CD14-positive monocyte (primary cell): Measurements from ENCODE around the gene RHPN2. TPM values are rescaled to one million over a fixed set of nuclear protein-coding genes. Genes with fewer than 3 reads are reported as not detected.

Experiments used
- DNase-seq, 3 donors: peaks; one replicate each; pipeline ENCODE4 v3.0.0-alpha.2; 2011 to 2022
- H2AFZ ChIP-seq: 2 replicates; pipeline ENCODE4 v1.6.0; 2012; ENCODE audit warnings: mild to moderate bottlenecking, low read depth, low read length, inconsistent platforms; ENCODE audit not compliant: insufficient read depth, poor library complexity, severe bottlenecking
- H3K27ac ChIP-seq, 2 donors: 1 replicate in 1 of 2; 2 replicates in 1 of 2; pipeline ENCODE4 v1.5.1; 2012 to 2013; ENCODE audit warnings: low read length in 2 of 2, control low read depth in 1 of 2, inconsistent platforms in 1 of 2, low read depth in 1 of 2, mild to moderate bottlenecking in 1 of 2
- H3K27me3 ChIP-seq, 2 donors: one replicate each; pipeline versions ENCODE4 v1.6.0 to v1.6.1; 2011 to 2013; ENCODE audit warnings: low read length in 2 of 2; ENCODE audit not compliant: control insufficient read depth in 2 of 2, insufficient read depth in 2 of 2
- H3K36me3 ChIP-seq, 2 donors: replicated peaks in 1 of 2; 1 replicate in 1 of 2; 2 replicates in 1 of 2; pipeline versions ENCODE4 v1.5.1 to v1.6.1; 2012 to 2013; ENCODE audit warnings: low read length in 2 of 2, control low read depth in 1 of 2, inconsistent platforms in 1 of 2, mild to moderate bottlenecking in 1 of 2; ENCODE audit not compliant: insufficient read depth in 2 of 2, control insufficient read depth in 1 of 2
- H3K4me1 ChIP-seq, 2 donors: 1 replicate in 1 of 2; 2 replicates in 1 of 2; pipeline versions ENCODE4 v1.5.1 to v1.6.1; 2012 to 2013; ENCODE audit warnings: low read length in 2 of 2, control low read depth in 1 of 2, inconsistent platforms in 1 of 2, mild to moderate bottlenecking in 1 of 2, moderate library complexity in 1 of 2; ENCODE audit not compliant: insufficient read depth in 2 of 2, control insufficient read depth in 1 of 2
- H3K4me2 ChIP-seq: replicated peaks from 2 replicates; pipeline ENCODE3; 2012; ENCODE audit warnings: low read length, moderate library complexity, mild to moderate bottlenecking; ENCODE audit not compliant: poor library complexity, severe bottlenecking; ENCODE audit errors: extremely low read depth
- H3K4me3 ChIP-seq, 3 experiments: fragments of 200-600 bp in 1 of 3; sonication (generic) in 1 of 3; replicated peaks in 1 of 3; 1 replicate in 2 of 3; 2 replicates in 1 of 3; pipeline ENCODE4 v1.5.1; 2011 to 2013; ENCODE audit warnings: low read length in 3 of 3, mild to moderate bottlenecking in 3 of 3, control low read depth in 2 of 3, low read depth in 2 of 3, inconsistent platforms in 1 of 3, moderate library complexity in 1 of 3
- H3K79me2 ChIP-seq: 2 replicates; pipeline ENCODE4 v1.6.0; 2012; ENCODE audit warnings: mild to moderate bottlenecking, control low read depth, inconsistent platforms, low read length, moderate library complexity; ENCODE audit not compliant: insufficient read depth
- H3K9ac ChIP-seq: 2 replicates; pipeline ENCODE4 v1.6.0; 2017; ENCODE audit warnings: low read length, mild to moderate bottlenecking; ENCODE audit not compliant: insufficient read depth, poor library complexity, severe bottlenecking
- H3K9me3 ChIP-seq, 2 donors: replicated peaks in 1 of 2; 1 replicate in 1 of 2; 2 replicates in 1 of 2; pipeline versions ENCODE4 v1.5.1 to v1.6.1; 2012 to 2013; ENCODE audit warnings: low read length in 2 of 2, control low read depth in 1 of 2; ENCODE audit not compliant: control insufficient read depth in 1 of 2, insufficient read depth in 1 of 2
- H4K20me1 ChIP-seq: 2 replicates; pipeline ENCODE4 v1.6.0; 2012; ENCODE audit warnings: mild to moderate bottlenecking, low read length, control low read depth, moderate library complexity; ENCODE audit not compliant: insufficient read depth
- H3K27ac Mint-ChIP-seq, 7 donors: one replicate each; pipeline ENCODE4 v1.8.0; 2020; ENCODE audit warnings: mild to moderate bottlenecking in 7 of 7, mixed read lengths in 7 of 7, moderate library complexity in 6 of 7, inconsistent platforms in 2 of 7
- H3K27me3 Mint-ChIP-seq, 3 donors: one replicate each; pipeline ENCODE4 v1.8.0; 2021 to 2022; ENCODE audit warnings: low read depth in 3 of 3, mild to moderate bottlenecking in 3 of 3, mixed read lengths in 3 of 3, moderate library complexity in 3 of 3, inconsistent platforms in 1 of 3
- H3K36me3 Mint-ChIP-seq, 2 donors: one replicate each; pipeline ENCODE4 v1.8.0; 2020; ENCODE audit warnings: mixed read lengths in 2 of 2, inconsistent platforms in 1 of 2, mild to moderate bottlenecking in 1 of 2
- H3K4me1 Mint-ChIP-seq: one replicate; pipeline ENCODE4 v1.8.0; 2020; ENCODE audit warnings: mild to moderate bottlenecking, mixed read lengths
- H3K4me3 Mint-ChIP-seq, 2 donors: one replicate each; pipeline ENCODE4 v1.8.0; 2020; ENCODE audit warnings: mild to moderate bottlenecking in 2 of 2, mixed read lengths in 2 of 2, moderate library complexity in 1 of 2
- H3K9me3 Mint-ChIP-seq, 7 donors: one replicate each; pipeline ENCODE4 v1.8.0; 2020 to 2022; ENCODE audit warnings: mixed read lengths in 7 of 7, mild to moderate bottlenecking in 6 of 7, moderate library complexity in 6 of 7, inconsistent platforms in 2 of 7
- CTCF ChIP-seq: fragments of 200-600 bp; IDR thresholded peaks from one replicate; pipeline ENCODE4 v1.8.0; 2022; ENCODE audit warnings: antibody characterized with exemption, mild to moderate bottlenecking
- WGBS: methylation state at CpG from one replicate; pipeline ENCODE4 v1.1.5; 2013; ENCODE audit warnings: missing lambda C conversion rate; ENCODE audit not compliant: insufficient coverage; 5-methylcytosine and 5-hydroxymethylcytosine counted together
- intact Hi-C, 2 donors: fragments of 100-400 bp; cut with micrococcal nuclease; formaldehyde crosslinking; loops; one replicate each; pipeline versions ENCODE4 v1.15.0 to v1.15.1; 2023
- polyA plus RNA-seq, 3 donors: library from polyadenylated mRNA; depleted of rRNA in 1 of 3; unstranded in 2 of 3; stranded (reverse) in 1 of 3; fragments of 300-500 nt in 2 of 3; fragments of >200 nt in 1 of 3; fragmentation: Illumina TruSeq in 2 of 3; gene quantifications; 1 replicate in 2 of 3; 2 replicates in 1 of 3; pipeline ENCODE4 v1.2.3, GENCODE V29; 2012 to 2021

RHPN2 gene
- polyA plus RNA-seq, 3 donors: 0.16 to 0.93 (median 0.51) TPM

- intact Hi-C loops: no loop called here
- no peak overlapping the region for H3K4me2 ChIP-seq
- no peak overlapping the region for H3K27ac ChIP-seq
- H3K9me3 ChIP-seq: peaks cover 5% of the 10 kb centered on the region in 2 donors
- no peaks in the 10 kb centered on the region for H3K36me3 Mint-ChIP-seq
- H3K36me3 ChIP-seq: no peaks in the 10 kb centered on the region
- no peak overlapping the region for H3K4me3 ChIP-seq
- no peak overlapping the region for H3K27ac Mint-ChIP-seq
- peaks cover 39 to 67% (median 62%) of the 10 kb centered on the region in 3 donors for H3K27me3 Mint-ChIP-seq
- DNase-seq: no peak
- no peak for TF ChIP-seq CTCF
- H3K4me1 ChIP-seq: peaks cover 0 to 3% of the 10 kb centered on the region in 2 donors
- H3K9me3 Mint-ChIP-seq: peaks cover 0 to 11% (median 6%) of the 10 kb centered on the region in 7 donors
- peaks cover 14 to 34% of the 10 kb centered on the region in 2 donors for H3K27me3 ChIP-seq
- H3K79me2 ChIP-seq: no peaks in the 10 kb centered on the region
- H3K4me3 Mint-ChIP-seq: peak overlapping the region in 1 of 2 donors; percentile 83
- WGBS: 100% methylated on average over 1 of the region's 5 CpGs
- peaks cover 4% of the 10 kb centered on the region for H3K4me1 Mint-ChIP-seq
- no peak overlapping the region for H2AFZ ChIP-seq
- H3K9ac ChIP-seq: no peak overlapping the region
- H4K20me1 ChIP-seq: no peaks in the 10 kb centered on the region
Measured at GRCh38 chr19:33062902-33063301, 1.8 kb downstream of the RHPN2 start.

- no peak for TF ChIP-seq CTCF
- Histone ChIP-seq H3K4me3 (no peak overlapping the region), H4K20me1 (no peaks in the 10 kb centered on the region), H3K9me3 (peaks cover 5% of the 10 kb centered on the region in 2 donors), H3K79me2 (no peaks in the 10 kb centered on the region), H3K27me3 (peaks cover 14 to 24% of the 10 kb centered on the region in 2 donors), H3K4me2 (no peak overlapping the region), H3K4me1 (peaks cover 0 to 3% of the 10 kb centered on the region in 2 donors), H3K9ac (no peak overlapping the region), H2AFZ (no peak overlapping the region), H3K36me3 (no peaks in the 10 kb centered on the region), H3K27ac (no peak overlapping the region)
- WGBS: 92% methylated on average over 2 of the region's 5 CpGs
- H3K4me3 Mint-ChIP-seq: peak overlapping the region in 1 of 2 donors; percentile 58
- peaks cover 0 to 6% (median 4%) of the 10 kb centered on the region in 7 donors for H3K9me3 Mint-ChIP-seq
- no peak for DNase-seq
- H3K27me3 Mint-ChIP-seq: peaks cover 31 to 51% (median 49%) of the 10 kb centered on the region in 3 donors
- H3K36me3 Mint-ChIP-seq: no peaks in the 10 kb centered on the region
- no peak overlapping the region for H3K27ac Mint-ChIP-seq
- intact Hi-C loops: no loop called here
- H3K4me1 Mint-ChIP-seq: peaks cover 4% of the 10 kb centered on the region
Measured at GRCh38 chr19:33060586-33060985, 4.1 kb downstream of the RHPN2 start.
